OCI-LY7 (cell line): ENCODE data around the gene PRLR. TPM values are rescaled to one million over a fixed set of nuclear protein-coding genes. Genes with fewer than 3 reads are reported as not detected.

Experiments used
- BruUV-seq: library from RNA; stranded (reverse); fragments of 400-500 nt; replicated peaks from 2 replicates; lab custom pipeline; 2021; lab: Mats Ljungman, UMichigan
- CTCF ChIA-PET: fragments of 300-600 bp; sonication (Branson Sonifier 250); formaldehyde crosslinking; loops from one replicate; lab custom pipeline; 2022; ENCODE audit warnings: antibody characterized with exemption; ENCODE audit not compliant: unreplicated experiment; lab: Charles Lee
- POLR2A ChIA-PET: fragments of 300-600 bp; sonication (Branson Sonifier 250); formaldehyde crosslinking; loops from one replicate; lab custom pipeline; 2022; ENCODE audit warnings: antibody characterized with exemption; lab: Charles Lee
- DNase-seq: peaks from one replicate; pipeline ENCODE4 v3.0.0-alpha.2; 2015; ENCODE audit warnings: low spot score
- H2AFZ ChIP-seq: fragments of 200-600 bp; sonication (generic), shearing (Covaris generic); 2 replicates; pipeline ENCODE4 v1.6.1; 2014; ENCODE audit warnings: mild to moderate bottlenecking, antibody characterized with exemption, low read length, moderate library complexity
- H3K27ac ChIP-seq: fragments of 200-600 bp; sonication (generic); 2 replicates; pipeline ENCODE4 v1.5.1; 2014; ENCODE audit warnings: mixed run types, low read depth, mild to moderate bottlenecking, moderate library complexity, low read length, inconsistent platforms; ENCODE audit not compliant: poor library complexity, severe bottlenecking
- H3K36me3 ChIP-seq: fragments of 200-600 bp; sonication (generic); 2 replicates; pipeline ENCODE4 v1.6.1; 2014; ENCODE audit warnings: mild to moderate bottlenecking, antibody characterized with exemption, low read length, moderate library complexity, mixed read lengths; ENCODE audit not compliant: insufficient read depth
- H3K4me1 ChIP-seq: fragments of 200-600 bp; sonication (generic); 2 replicates; pipeline ENCODE4 v1.5.1; 2014; ENCODE audit warnings: mild to moderate bottlenecking, low read length; ENCODE audit not compliant: insufficient read depth, poor library complexity, severe bottlenecking
- H3K4me2 ChIP-seq: fragments of 200-600 bp; sonication (generic); 2 replicates; pipeline ENCODE4 v1.6.1; 2014; ENCODE audit warnings: mild to moderate bottlenecking, low read length
- H3K4me3 ChIP-seq: fragments of 200-600 bp; sonication (generic); 2 replicates; pipeline ENCODE4 v1.5.1; 2014; ENCODE audit warnings: mild to moderate bottlenecking, low read depth, low read length; ENCODE audit not compliant: poor library complexity, severe bottlenecking
- H3K79me2 ChIP-seq: fragments of 200-600 bp; sonication (generic); 2 replicates; pipeline ENCODE4 v1.6.1; 2016; ENCODE audit warnings: low read depth, mild to moderate bottlenecking, low read length, moderate library complexity, mixed read lengths; ENCODE audit not compliant: insufficient read depth
- H3K9me2 ChIP-seq: fragments of 200-600 bp; sonication (generic); 2 replicates; pipeline ENCODE4 v1.6.1; 2016; ENCODE audit warnings: mild to moderate bottlenecking, low read length, mixed read lengths; ENCODE audit not compliant: insufficient read depth
- H3K9me3 ChIP-seq: fragments of 200-600 bp; sonication (generic); 2 replicates; pipeline ENCODE4 v1.6.1; 2014; ENCODE audit warnings: mild to moderate bottlenecking, mixed run types, low read length, mixed read lengths
- H4K20me1 ChIP-seq: fragments of 200-600 bp; sonication (generic); 2 replicates; pipeline ENCODE4 v1.6.1; 2014; ENCODE audit warnings: mild to moderate bottlenecking, antibody characterized with exemption, low read length, moderate library complexity, mixed read lengths; ENCODE audit not compliant: insufficient read depth
- CTCF ChIP-seq: fragments of 200-600 bp; sonication (generic); conservative IDR thresholded peaks from 2 replicates; pipeline ENCODE4 v1.5.1; 2014; ENCODE audit warnings: mild to moderate bottlenecking, antibody characterized with exemption, low read length, moderate library complexity, mixed read lengths
- EZH2phosphoT487 ChIP-seq: fragments of 200-600 bp; sonication (generic); IDR thresholded peaks from 2 replicates; pipeline ENCODE4 v1.6.1; 2018; ENCODE audit warnings: low read depth, borderline replicate concordance, mild to moderate bottlenecking, mixed run types, antibody characterized with exemption, low read length, moderate library complexity, mixed read lengths
- intact Hi-C: fragments of 100-400 bp; cut with micrococcal nuclease; formaldehyde crosslinking; loops from one replicate; pipeline ENCODE4 v1.10.0; 2022; ENCODE audit not compliant: unreplicated experiment
- total RNA-seq, 2 experiments: library from RNA; depleted of rRNA in 1 of 2; stranded (reverse); fragments of >200 nt in 1 of 2; shearing (Covaris generic) in 1 of 2; gene quantifications; 2 replicates each; pipeline ENCODE4 v1.2.3, GENCODE V29; 2014 to 2022

Gene PRLR
- total RNA-seq, 2 experiments from 2014 or later: not detected

GRCh38 chr5:35066260-35066795 lies 164.0 kb downstream of the PRLR start:
- TF ChIP-seq EZH2phosphoT487 (no peak), CTCF (no peak)
- H3K27ac ChIP-seq: no peak overlapping the region
- no TSS peak for BruUV-seq
- H4K20me1 ChIP-seq: no peaks in the 10 kb centered on the region
- no peak overlapping the region for H3K4me2 ChIP-seq
- POLR2A ChIA-PET: no interaction called here
- CTCF ChIA-PET: no interaction called here
- no peaks in the 10 kb centered on the region for H3K79me2 ChIP-seq
- H3K9me2 ChIP-seq: no peaks in the 10 kb centered on the region
- intact Hi-C loops: no loop called here
- DNase-seq: no peak
- no peaks in the 10 kb centered on the region for H3K4me1 ChIP-seq
- no peaks in the 10 kb centered on the region for H3K36me3 ChIP-seq
- no peaks in the 10 kb centered on the region for H3K9me3 ChIP-seq
- H3K4me3 ChIP-seq: no peak overlapping the region
- H2AFZ ChIP-seq: no peak overlapping the region

GRCh38 chr5:35063414-35063813 lies 166.9 kb downstream of the PRLR start:
- Histone ChIP-seq H3K79me2 (no peaks in the 10 kb centered on the region), H3K9me2 (no peaks in the 10 kb centered on the region), H3K4me3 (no peak overlapping the region), H3K4me2 (no peak overlapping the region), H3K4me1 (no peaks in the 10 kb centered on the region), H3K9me3 (no peaks in the 10 kb centered on the region), H3K27ac (no peak overlapping the region), H3K36me3 (no peaks in the 10 kb centered on the region), H4K20me1 (no peaks in the 10 kb centered on the region), H2AFZ (no peak overlapping the region)
- no TSS peak for BruUV-seq
- TF ChIP-seq EZH2phosphoT487 (no peak), CTCF (no peak)
- DNase-seq: no peak
- intact Hi-C loops: no loop called here
- ChIA-PET POLR2A (interaction anchor here (0.7 to 1.1 kb wide), 4 partner anchors 12 to 1251 kb away, joined by 3 read pairs; no protein-coding TSS in a partner anchor), CTCF (no interaction called here)

DNA sequence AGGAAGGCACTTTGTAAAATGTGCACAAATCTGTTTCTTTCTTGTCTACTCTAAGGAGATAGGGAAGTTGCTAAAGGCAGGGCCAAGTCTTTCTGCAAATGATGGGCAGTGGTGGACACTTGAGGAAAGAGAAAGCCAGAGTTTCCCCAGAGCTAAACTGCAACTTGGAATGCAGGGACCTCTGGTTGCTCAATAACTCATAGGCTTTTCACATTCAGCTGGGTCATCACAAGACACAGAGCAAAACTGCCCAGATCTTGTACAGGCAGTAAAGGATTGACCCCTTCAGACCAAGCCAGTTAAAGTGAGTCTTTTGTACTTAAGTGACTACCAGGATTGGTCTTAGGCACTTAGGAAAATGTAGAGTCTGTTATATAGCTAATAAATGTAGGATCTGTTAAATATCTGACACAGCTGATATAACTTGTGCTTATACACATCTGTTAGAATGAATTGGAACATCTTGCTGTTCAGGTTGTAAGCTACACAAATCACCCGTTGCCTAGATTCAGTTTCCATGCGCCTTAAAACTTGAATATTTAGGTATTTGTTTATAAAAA lies 169.0 kb downstream of the PRLR start:
- no peak overlapping the region for H3K4me3 ChIP-seq
- DNase-seq: no peak
- no peaks in the 10 kb centered on the region for H3K4me1 ChIP-seq
- H3K9me2 ChIP-seq: no peaks in the 10 kb centered on the region
- no TSS peak for BruUV-seq
- H3K36me3 ChIP-seq: no peaks in the 10 kb centered on the region
- ChIA-PET CTCF (no interaction called here), POLR2A (interaction anchor here (0.6 to 1.1 kb wide), 2 partner anchors 11 to 585 kb away, joined by 4 read pairs; no protein-coding TSS in a partner anchor)
- H4K20me1 ChIP-seq: no peaks in the 10 kb centered on the region
- intact Hi-C loops: no loop called here
- no peak for TF ChIP-seq CTCF
- no peak for TF ChIP-seq EZH2phosphoT487
- H3K9me3 ChIP-seq: no peaks in the 10 kb centered on the region
- H3K79me2 ChIP-seq: no peaks in the 10 kb centered on the region
- H2AFZ ChIP-seq: no peak overlapping the region
- H3K4me2 ChIP-seq: no peak overlapping the region
- no peak overlapping the region for H3K27ac ChIP-seq
